T-helper 1 cell treated with Interleukin-12 subunit alpha and Interleukin-12 subunit beta and Interleukin-4 antibody, amounts not matched to agents 30 μg/mL and 1 μg/mL, for 36 hours (primary cell): ENCODE results near the gene CHM.
"Not testable (repeated sequence)": the region's sequence is repeated elsewhere in the genome, so short reads cannot be mapped to it uniquely, and the experiment has no call there.

Experiments used
- H3K27ac Mint-ChIP-seq: one replicate; pipeline ENCODE4 v1.8.0; 2021; ENCODE audit warnings: mild to moderate bottlenecking, mixed read lengths
- H3K27me3 Mint-ChIP-seq: one replicate; pipeline ENCODE4 v1.8.0; 2021; ENCODE audit warnings: low read depth, mixed read lengths
- H3K36me3 Mint-ChIP-seq: one replicate; pipeline ENCODE4 v1.8.0; 2021; ENCODE audit warnings: low read depth, mixed read lengths
- H3K4me1 Mint-ChIP-seq: one replicate; pipeline ENCODE4 v1.8.0; 2021; ENCODE audit warnings: low read depth, mixed read lengths
- H3K4me3 Mint-ChIP-seq: one replicate; pipeline ENCODE4 v1.8.0; 2021; ENCODE audit warnings: mild to moderate bottlenecking, moderate library complexity, mixed read lengths
- H3K9me3 Mint-ChIP-seq: one replicate; pipeline ENCODE4 v1.8.0; 2021; ENCODE audit warnings: mixed read lengths

The CHM gene

GRCh38 chrX:86014421-86014820 lies 32.9 kb downstream of the CHM start:
- H3K27me3 Mint-ChIP-seq = no peaks in the 10 kb centered on the region
- H3K27ac Mint-ChIP-seq = peak overlapping the region; percentile 24
- H3K4me3 Mint-ChIP-seq = no peak overlapping the region
- peaks cover 7% of the 10 kb centered on the region for H3K4me1 Mint-ChIP-seq
- H3K36me3 Mint-ChIP-seq = peaks cover 25% of the 10 kb centered on the region
- H3K9me3 Mint-ChIP-seq = peaks cover 11% of the 10 kb centered on the region

GRCh38 chrX:86013792-86014191 lies 33.6 kb downstream of the CHM start:
- Mint-ChIP-seq H3K27me3 (no peaks in the 10 kb centered on the region), H3K4me3 (no peak overlapping the region), H3K9me3 (peaks cover 11% of the 10 kb centered on the region), H3K27ac (no peak overlapping the region), H3K36me3 (peaks cover 25% of the 10 kb centered on the region), H3K4me1 (peaks cover 7% of the 10 kb centered on the region)

GRCh38 chrX:86012188-86012587 lies 35.2 kb downstream of the CHM start:
- no peak overlapping the region for H3K27ac Mint-ChIP-seq
- peaks cover 19% of the 10 kb centered on the region for H3K36me3 Mint-ChIP-seq
- H3K9me3 Mint-ChIP-seq = peaks cover 11% of the 10 kb centered on the region
- H3K27me3 Mint-ChIP-seq = no peaks in the 10 kb centered on the region
- H3K4me3 Mint-ChIP-seq = no peak overlapping the region
- H3K4me1 Mint-ChIP-seq = peaks cover 7% of the 10 kb centered on the region

- H3K27me3 Mint-ChIP-seq, H3K4me3 Mint-ChIP-seq, H3K4me1 Mint-ChIP-seq, H3K27ac Mint-ChIP-seq: not testable (repeated sequence)
- H3K9me3 Mint-ChIP-seq = peaks cover 10% of the 10 kb centered on the region
- H3K36me3 Mint-ChIP-seq = peaks cover 17% of the 10 kb centered on the region
Observed at GRCh38 chrX:86009803-86010202, 37.6 kb downstream of the CHM start.

- not testable (repeated sequence) for H3K27ac Mint-ChIP-seq, H3K27me3 Mint-ChIP-seq, H3K4me3 Mint-ChIP-seq, H3K9me3 Mint-ChIP-seq
- Mint-ChIP-seq H3K36me3 (peaks cover 10% of the 10 kb centered on the region), H3K4me1 (peaks cover 13% of the 10 kb centered on the region)
Observed at GRCh38 chrX:86007891-86008290, 39.5 kb downstream of the CHM start.

GRCh38 chrX:86002076-86002896 lies 45.1 kb downstream of the CHM start:
- no peak overlapping the region for H3K4me3 Mint-ChIP-seq
- peaks cover 22% of the 10 kb centered on the region for H3K4me1 Mint-ChIP-seq

GRCh38 chrX:85998954-85999353 lies 48.4 kb downstream of the CHM start:
- Mint-ChIP-seq H3K27ac (no peak overlapping the region), H3K36me3 (peaks cover 1% of the 10 kb centered on the region), H3K9me3 (no peaks in the 10 kb centered on the region), H3K4me3 (no peak overlapping the region), H3K4me1 (peaks cover 20% of the 10 kb centered on the region), H3K27me3 (no peaks in the 10 kb centered on the region)

More at GRCh38 chrX:86002076-86002896, 45.1 kb downstream of the CHM start:
- Mint-ChIP-seq H3K36me3 (peaks cover 7% of the 10 kb centered on the region), H3K27ac (peak overlapping the region; percentile 15), H3K27me3 (no peaks in the 10 kb centered on the region), H3K9me3 (peaks cover 4% of the 10 kb centered on the region)

- peaks cover 3% of the 10 kb centered on the region for H3K4me1 Mint-ChIP-seq
- H3K9me3 Mint-ChIP-seq = no peaks in the 10 kb centered on the region
- H3K4me3 Mint-ChIP-seq = no peak overlapping the region
- H3K27ac Mint-ChIP-seq = no peak overlapping the region
- H3K36me3 Mint-ChIP-seq = peaks cover 1% of the 10 kb centered on the region
- no peaks in the 10 kb centered on the region for H3K27me3 Mint-ChIP-seq
Observed at GRCh38 chrX:85996555-85996954, 50.8 kb downstream of the CHM start.

- H3K36me3 Mint-ChIP-seq = no peaks in the 10 kb centered on the region
- no peaks in the 10 kb centered on the region for H3K9me3 Mint-ChIP-seq
- H3K27ac Mint-ChIP-seq = no peak overlapping the region
- H3K27me3 Mint-ChIP-seq = no peaks in the 10 kb centered on the region
- H3K4me1 Mint-ChIP-seq = peaks cover 2% of the 10 kb centered on the region
- H3K4me3 Mint-ChIP-seq = no peak overlapping the region
Observed at GRCh38 chrX:85995641-85996040, 51.7 kb downstream of the CHM start.

GRCh38 chrX:85994797-85995196 lies 52.6 kb downstream of the CHM start:
- peaks cover 3% of the 10 kb centered on the region for H3K9me3 Mint-ChIP-seq
- no peaks in the 10 kb centered on the region for H3K27me3 Mint-ChIP-seq
- H3K4me1 Mint-ChIP-seq = peaks cover 2% of the 10 kb centered on the region
- H3K4me3 Mint-ChIP-seq = no peak overlapping the region
- peaks cover 3% of the 10 kb centered on the region for H3K36me3 Mint-ChIP-seq
- H3K27ac Mint-ChIP-seq = no peak overlapping the region

- no peaks in the 10 kb centered on the region for H3K27me3 Mint-ChIP-seq
- peaks cover 3% of the 10 kb centered on the region for H3K9me3 Mint-ChIP-seq
- no peak overlapping the region for H3K27ac Mint-ChIP-seq
- H3K4me3 Mint-ChIP-seq = no peak overlapping the region
- H3K4me1 Mint-ChIP-seq = peaks cover 2% of the 10 kb centered on the region
- H3K36me3 Mint-ChIP-seq = peaks cover 3% of the 10 kb centered on the region
Observed at GRCh38 chrX:85994228-85994627, 53.1 kb downstream of the CHM start.

- no peak overlapping the region for H3K27ac Mint-ChIP-seq
- H3K4me3 Mint-ChIP-seq = no peak overlapping the region
- peaks cover 2% of the 10 kb centered on the region for H3K4me1 Mint-ChIP-seq
Observed at GRCh38 chrX:85993539-85994197, 53.7 kb downstream of the CHM start.

GRCh38 chrX:85992811-85993229 lies 54.5 kb downstream of the CHM start:
- Mint-ChIP-seq H3K4me1 (peaks cover 2% of the 10 kb centered on the region), H3K27ac (no peak overlapping the region), H3K27me3 (no peaks in the 10 kb centered on the region), H3K36me3 (peaks cover 5% of the 10 kb centered on the region), H3K4me3 (no peak overlapping the region), H3K9me3 (peaks cover 3% of the 10 kb centered on the region)

More at GRCh38 chrX:85993539-85994197, 53.7 kb downstream of the CHM start:
- Mint-ChIP-seq H3K9me3 (peaks cover 3% of the 10 kb centered on the region), H3K27me3 (no peaks in the 10 kb centered on the region), H3K36me3 (peaks cover 3% of the 10 kb centered on the region)

GRCh38 chrX:85988353-85988752 lies 59.0 kb downstream of the CHM start:
- Mint-ChIP-seq H3K27me3 (no peaks in the 10 kb centered on the region), H3K4me3 (no peak overlapping the region), H3K9me3 (peaks cover 3% of the 10 kb centered on the region), H3K27ac (no peak overlapping the region), H3K4me1 (no peaks in the 10 kb centered on the region), H3K36me3 (peaks cover 5% of the 10 kb centered on the region)

GRCh38 chrX:85980286-85980685 lies 67.1 kb downstream of the CHM start:
- Mint-ChIP-seq H3K4me1 (no peaks in the 10 kb centered on the region), H3K4me3 (no peak overlapping the region), H3K9me3 (no peaks in the 10 kb centered on the region), H3K27ac (no peak overlapping the region), H3K36me3 (peaks cover 10% of the 10 kb centered on the region), H3K27me3 (no peaks in the 10 kb centered on the region)
